ENCODE data around the gene KAZN. TPM values are rescaled to one million over a fixed set of nuclear protein-coding genes. Genes with fewer than 3 reads are reported as not detected.

KAZN gene
- total and polyA plus RNA-seq, 12 donors = 1.1 to 6.5 (median 1.9) TPM

- peak overlapping the region in 3 of 10 donors; percentile 24 to 37 (median 27) for H3K4me3 ChIP-seq
- DNase-seq (no peak), ATAC-seq (no peak)
- 79 to 86% methylated on average over 9 of the region's 9 CpGs for WGBS, 2 donors
- H3K9me3 ChIP-seq = no peaks in the 10 kb centered on the region
- intact Hi-C loops (cut with DNase I) = loop anchor here in 2 of 10 donors (10.0 kb wide), 2 partner anchors 58 to 148 kb away; no protein-coding TSS in a partner anchor
- peaks cover 0 to 31% (median 0%) of the 10 kb centered on the region in 7 donors for H3K27me3 ChIP-seq
- TF ChIP-seq CTCF (IDR thresholded peaks at IDR 0.05) = no peak
- H3K27ac ChIP-seq = peak overlapping the region in 6 of 10 donors; percentile 9 to 82 (median 56)
- peaks cover 2 to 60% (median 19%) of the 10 kb centered on the region in 9 donors for H3K4me1 ChIP-seq
- H3K36me3 ChIP-seq = no peaks in the 10 kb centered on the region
Observed at GRCh38 chr1:15156807-15157380, 558.4 kb downstream of the KAZN start.

- Histone ChIP-seq H3K4me1 (peaks cover 2 to 53% (median 18%) of the 10 kb centered on the region in 9 donors), H3K27ac (peak overlapping the region in 1 of 10 donors; percentile 57)
- intact Hi-C loops (cut with DNase I) = loop anchor here in 2 of 10 donors (10.0 kb wide), 2 partner anchors 57 to 147 kb away; no protein-coding TSS in a partner anchor
Observed at GRCh38 chr1:15157524-15158399, 559.3 kb downstream of the KAZN start.

GRCh38 chr1:15158506-15159165 lies 560.2 kb downstream of the KAZN start:
- ATAC-seq = no peak
- Histone ChIP-seq H3K4me1 (peaks cover 2 to 49% (median 16%) of the 10 kb centered on the region in 9 donors), H3K36me3 (no peaks in the 10 kb centered on the region), H3K27ac (peak overlapping the region in 6 of 10 donors; percentile 6 to 66 (median 36)), H3K4me3 (peak overlapping the region in 3 of 10 donors; percentile 6 to 26 (median 12)), H3K9me3 (no peaks in the 10 kb centered on the region), H3K27me3 (peaks cover 0 to 16% (median 0%) of the 10 kb centered on the region in 7 donors)
- 60 to 73% methylated on average over 13 of the region's 13 CpGs for WGBS, 2 donors
- TF ChIP-seq CTCF (IDR thresholded peaks at IDR 0.05) = no peak
- DNase-seq = no peak
- intact Hi-C loops (cut with DNase I) = loop anchor here in 2 of 10 donors (10.0 kb wide), 2 partner anchors 56 to 146 kb away; no protein-coding TSS in a partner anchor

More at GRCh38 chr1:15157524-15158399, 559.3 kb downstream of the KAZN start:
- no peak for DNase-seq
- H3K4me3 ChIP-seq = no peak overlapping the region
- no peaks in the 10 kb centered on the region for H3K9me3 ChIP-seq
- no peak for TF ChIP-seq CTCF (IDR thresholded peaks at IDR 0.05)
- no peak for ATAC-seq
- peaks cover 0 to 24% (median 0%) of the 10 kb centered on the region in 7 donors for H3K27me3 ChIP-seq
- WGBS, 2 donors = 83 to 84% methylated on average over 17 of the region's 17 CpGs
- H3K36me3 ChIP-seq = no peaks in the 10 kb centered on the region

GRCh38 chr1:15159166-15159555 lies 560.7 kb downstream of the KAZN start:
- no peaks in the 10 kb centered on the region for H3K36me3 ChIP-seq
- peaks cover 2 to 46% (median 16%) of the 10 kb centered on the region in 9 donors for H3K4me1 ChIP-seq
- H3K4me3 ChIP-seq = peak overlapping the region in 3 of 10 donors; percentile 6 to 26 (median 12)
- WGBS, 2 donors = 56 to 66% methylated on average over 7 of the region's 7 CpGs
- H3K27me3 ChIP-seq = peaks cover 0 to 10% (median 0%) of the 10 kb centered on the region in 7 donors
- peak overlapping the region in 5 of 10 donors; percentile 6 to 66 (median 39) for H3K27ac ChIP-seq
- DNase-seq (no peak), ATAC-seq (no peak)
- H3K9me3 ChIP-seq = no peaks in the 10 kb centered on the region
- TF ChIP-seq CTCF (IDR thresholded peaks at IDR 0.05) = no peak
- intact Hi-C loops (cut with DNase I) = loop anchor here in 2 of 10 donors (10.0 kb wide), 2 partner anchors 56 to 146 kb away; no protein-coding TSS in a partner anchor
